ENCODE results near the gene SYVN1. TPM values are rescaled to one million over a fixed set of nuclear protein-coding genes. Genes with fewer than 3 reads are reported as not detected.

SYVN1 gene
- total RNA-seq, 1 donor from 2014 or later, result 75.9 TPM

DNA sequence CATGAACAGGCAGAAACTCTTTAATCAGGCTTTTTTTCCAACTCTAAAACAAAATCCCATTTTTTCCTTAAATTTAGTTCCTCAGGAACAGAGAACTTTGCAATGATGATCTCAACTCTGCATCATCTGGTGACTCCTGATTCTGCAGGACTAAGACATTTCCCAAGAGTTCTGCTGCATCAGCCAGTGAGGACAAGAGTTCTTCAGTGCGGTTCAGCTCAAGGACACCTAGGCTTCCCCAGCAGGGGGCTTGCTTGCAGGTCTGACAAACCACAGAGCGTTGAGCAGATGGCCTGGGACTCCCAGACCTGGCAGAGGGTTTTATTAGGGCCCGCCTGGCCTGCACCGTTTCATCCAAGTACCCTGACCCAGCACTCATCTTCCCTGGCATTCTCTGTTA, 56.9 kb downstream of the SYVN1 start:
- intact Hi-C loops (cut with DNase I), result no loop called here
- ATAC-seq, result no peak
- DNase-seq (ENCODE audit: low spot score), result no peak

Small RNA genes within 50 kb of the gene (microRNA-seq; reads per million reads assigned to microRNA genes)
- not detected for gene MIR6751

Other genes with a start within 250 kb of the SYVN1 start
- 28.0 TPM for gene ATG2A, start 217.3 kb downstream of the SYVN1 start, total RNA-seq
- gene PPP2R5B, start 209.8 kb downstream of the SYVN1 start, total RNA-seq, result 21.1 TPM
- gene GPHA2, start 198.6 kb downstream of the SYVN1 start, total RNA-seq, result not detected
- gene MAJIN, start 162.4 kb downstream of the SYVN1 start, total RNA-seq, result not detected
- gene BATF2, start 137.5 kb downstream of the SYVN1 start, total RNA-seq, result 2.9 TPM
- 130 TPM for gene ARL2, start 120.4 kb downstream of the SYVN1 start, total RNA-seq
- gene SNX15, start 107.1 kb downstream of the SYVN1 start, total RNA-seq, result 34.4 TPM
- 4.9 TPM for gene SAC3D1, start 93.3 kb downstream of the SYVN1 start, total RNA-seq
- 14.7 TPM for gene NAALADL1, start 76.0 kb downstream of the SYVN1 start, total RNA-seq
- 0.71 TPM for gene CDCA5, start 50.5 kb downstream of the SYVN1 start, total RNA-seq
- gene ZFPL1, start 50.3 kb downstream of the SYVN1 start, total RNA-seq, result 32.9 TPM
- gene VPS51, start 38.3 kb downstream of the SYVN1 start, total RNA-seq, result 115 TPM
- 18.2 TPM for gene TM7SF2, start 22.6 kb downstream of the SYVN1 start, total RNA-seq
- 6.8 TPM for gene ZNHIT2, start 16.8 kb downstream of the SYVN1 start, total RNA-seq
- gene FAU, start 12.4 kb downstream of the SYVN1 start, total RNA-seq, result 722 TPM
- gene MRPL49, start 12.2 kb downstream of the SYVN1 start, total RNA-seq, result 32.1 TPM
- gene SPDYC, start 35.7 kb upstream of the SYVN1 start, total RNA-seq, result not detected
- 125 TPM for gene CAPN1, start 47.4 kb upstream of the SYVN1 start, total RNA-seq
- 5.5 TPM for gene POLA2, start 127.4 kb upstream of the SYVN1 start, total RNA-seq
- gene CDC42EP2, start 180.3 kb upstream of the SYVN1 start, total RNA-seq, result 34.7 TPM
- 62.5 TPM for gene DPF2, start 199.3 kb upstream of the SYVN1 start, total RNA-seq
- gene TIGD3, start 220.2 kb upstream of the SYVN1 start, total RNA-seq, result not detected
- gene SLC25A45, start 248.1 kb upstream of the SYVN1 start, total RNA-seq, result 12.0 TPM